GM12892 (cell line): ENCODE data around the gene DLG4.

Experiments used
- POLR2A ChIP-seq: IDR thresholded peaks from 2 replicates; pipeline ENCODE4 v1.6.1; 2011; ENCODE audit warnings: low read depth, low read length, control low read depth
- POLR2AphosphoS5 ChIP-seq: IDR thresholded peaks from 2 replicates; pipeline ENCODE4 v1.6.1; 2011; ENCODE audit warnings: low read depth, low read length, control low read depth

DNA sequence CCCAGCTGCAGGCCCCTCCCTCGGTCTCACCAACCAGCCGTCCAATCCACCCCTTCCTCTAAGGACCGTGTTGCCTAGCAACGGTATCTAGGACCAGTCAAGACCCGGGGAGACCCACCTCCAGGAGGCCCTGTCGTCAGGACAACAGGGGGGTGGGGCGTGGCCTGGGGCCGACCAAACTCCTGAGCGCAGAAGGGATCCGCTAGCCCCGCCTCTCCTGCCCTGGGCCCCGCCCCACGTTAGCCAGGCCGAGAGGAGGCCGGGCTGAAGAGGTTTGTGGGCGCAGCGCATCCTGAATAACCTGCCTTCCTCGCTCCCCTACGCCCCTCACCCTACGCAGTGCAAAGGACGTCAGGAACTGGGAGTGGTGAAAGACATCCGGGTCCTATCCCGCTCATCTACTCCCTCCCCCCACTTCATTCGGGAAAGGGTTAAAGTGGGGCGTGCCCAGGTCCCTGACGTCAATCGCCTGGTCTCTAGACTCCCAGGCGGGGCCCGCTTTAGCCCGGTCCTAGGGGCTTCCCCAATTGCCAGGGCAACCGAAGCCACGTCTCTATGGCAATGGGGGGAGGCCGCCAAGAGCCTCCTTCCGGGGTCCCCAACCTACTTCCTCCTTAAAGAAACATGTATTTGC lies 14.7 kb downstream of the DLG4 start:
- peak; percentile 20; the same call in 1 of the 2 replicates for TF ChIP-seq POLR2A
- TF ChIP-seq POLR2AphosphoS5, result no peak
